ENCODE measurements around the gene FGF1. TPM values are rescaled to one million over a fixed set of nuclear protein-coding genes. Genes with fewer than 3 reads are reported as not detected.

Gene FGF1
- total RNA-seq, 4 donors from 2014 or later, result 0.38 to 5.4 (median 0.65) TPM

Other genes starting within 250 kb of the FGF1 start
- gene ARHGAP26, start 84.3 kb upstream of the FGF1 start, total RNA-seq, result 10 to 100 TPM; 11.0 to 23.3 (median 14.3) TPM